SK-N-SH (cell line): ENCODE measurements around the gene UBE2G1.

Experiments used
- CTCF ChIP-seq: fragments of 200-600 bp; sonication (generic); IDR thresholded peaks from 2 replicates; pipeline ENCODE4 v1.6.1; 2017; ENCODE audit warnings: antibody characterized with exemption, mild to moderate bottlenecking, moderate library complexity
- MXI1 ChIP-seq: IDR thresholded peaks from 2 replicates; pipeline ENCODE4 v1.6.1; 2012; ENCODE audit warnings: mild to moderate bottlenecking, low read depth, low read length, improper control_type of control experiment
- REST ChIP-seq: IDR thresholded peaks from 2 replicates; pipeline ENCODE4 v1.6.1; 2012; ENCODE audit warnings: mild to moderate bottlenecking, low read depth, low read length, moderate library complexity
- SMC3 ChIP-seq: IDR thresholded peaks from 2 replicates; pipeline ENCODE4 v1.6.1; 2012; ENCODE audit warnings: low read depth, low read length, improper control_type of control experiment
- USF2 ChIP-seq: fragments of 150-350 bp; IDR thresholded peaks from 2 replicates; pipeline ENCODE4 v1.6.1; 2017; ENCODE audit warnings: antibody characterized with exemption, low read length, low read depth, borderline replicate concordance
- YY1 ChIP-seq: IDR thresholded peaks from 2 replicates; pipeline ENCODE4 v1.4.0; 2012; ENCODE audit warnings: low read depth, mild to moderate bottlenecking

GRCh38 chr17:4329838-4330237, 36.6 kb downstream of the UBE2G1 start:
- TF ChIP-seq USF2 (no peak), YY1 (no peak), CTCF (no peak), MXI1 (no peak), REST (no peak), SMC3 (no peak)
